IPS-18c (cell line): ENCODE measurements around the gene NUDT6.
"Not testable (repeated sequence)": the region's sequence is repeated elsewhere in the genome, so short reads cannot be mapped to it uniquely, and the experiment has no call there.

Experiments used
- H3K4me3 ChIP-seq: 2 replicates; pipeline ENCODE4 v1.7.0; 2013; ENCODE audit warnings: low read depth, mild to moderate bottlenecking, low read length, moderate library complexity; ENCODE audit not compliant: insufficient read depth
- H3K9me3 ChIP-seq: one replicate; pipeline ENCODE4 v1.6.1; 2013; ENCODE audit warnings: mild to moderate bottlenecking, low read length, moderate library complexity; ENCODE audit not compliant: control insufficient read depth, insufficient read depth

Gene NUDT6

DNA sequence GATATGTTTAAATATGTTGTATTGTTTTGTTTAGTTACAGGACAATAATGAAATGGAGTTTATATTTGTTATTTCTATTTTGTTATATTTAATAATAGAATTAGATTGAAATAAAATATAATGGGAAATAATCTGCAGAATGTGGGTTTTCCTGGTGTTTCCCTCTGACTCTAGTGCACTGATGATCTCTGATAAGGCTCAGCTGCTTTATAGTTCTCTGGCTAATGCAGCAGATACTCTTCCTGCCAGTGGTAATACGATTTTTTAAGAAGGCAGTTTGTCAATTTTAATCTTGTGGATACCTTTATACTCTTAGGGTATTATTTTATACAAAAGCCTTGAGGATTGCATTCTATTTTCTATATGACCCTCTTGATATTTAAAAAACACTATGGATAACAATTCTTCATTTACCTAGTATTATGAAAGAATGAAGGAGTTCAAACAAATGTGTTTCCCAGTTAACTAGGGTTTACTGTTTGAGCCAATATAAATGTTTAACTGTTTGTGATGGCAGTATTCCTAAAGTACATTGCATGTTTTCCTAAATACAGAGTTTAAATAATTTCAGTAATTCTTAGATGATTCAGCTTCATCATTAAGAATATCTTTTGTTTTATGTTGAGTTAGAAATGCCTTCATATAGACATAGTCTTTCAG, 26.9 kb downstream of the NUDT6 start:
- no peaks in the 10 kb centered on the region for H3K9me3 ChIP-seq
- H3K4me3 ChIP-seq, result no peak overlapping the region

DNA sequence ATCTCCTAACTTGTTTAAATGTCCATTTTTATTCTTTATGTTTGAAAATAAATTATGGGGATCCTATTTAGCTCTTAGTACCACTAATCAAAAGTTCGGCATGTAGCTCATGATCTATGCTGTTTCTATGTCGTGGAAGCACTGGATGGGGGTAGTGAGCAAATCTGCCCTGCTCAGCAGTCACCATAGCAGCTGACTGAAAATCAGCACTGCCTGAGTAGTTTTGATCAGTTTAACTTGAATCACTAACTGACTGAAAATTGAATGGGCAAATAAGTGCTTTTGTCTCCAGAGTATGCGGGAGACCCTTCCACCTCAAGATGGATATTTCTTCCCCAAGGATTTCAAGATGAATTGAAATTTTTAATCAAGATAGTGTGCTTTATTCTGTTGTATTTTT, 27.6 kb downstream of the NUDT6 start:
- no peaks in the 10 kb centered on the region for H3K9me3 ChIP-seq

DNA sequence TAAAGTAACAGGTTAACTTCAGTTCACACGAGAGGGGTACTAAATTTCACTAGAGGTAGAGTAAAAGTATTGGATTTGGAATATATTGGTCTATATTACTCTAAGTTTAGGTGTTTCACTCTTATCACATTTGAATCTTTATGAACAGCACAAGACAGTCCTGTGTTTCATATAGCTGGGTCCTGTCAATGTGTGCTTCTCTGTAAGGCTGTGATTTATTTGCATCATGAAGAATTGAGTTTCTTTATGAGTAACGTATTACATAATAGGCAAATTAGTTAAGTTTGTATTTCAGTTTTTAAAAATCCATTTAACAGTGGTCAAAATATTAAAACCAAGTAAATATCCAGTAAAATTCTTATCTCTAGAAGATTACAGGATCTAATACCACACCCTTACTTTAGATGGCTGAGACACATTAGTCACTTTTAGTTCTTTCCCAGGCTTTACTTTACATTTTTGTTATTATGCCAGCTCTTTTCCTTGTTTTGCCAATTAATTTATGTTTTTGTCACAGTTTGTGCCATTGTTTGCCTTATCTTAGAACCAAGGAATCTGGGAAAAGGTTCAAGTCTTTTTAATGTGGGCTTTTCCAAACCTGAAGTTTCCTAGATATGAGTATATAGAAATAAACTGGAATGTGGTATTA, 32.1 kb downstream of the NUDT6 start:
- H3K9me3 ChIP-seq, result no peaks in the 10 kb centered on the region
- no peak overlapping the region for H3K4me3 ChIP-seq

More for the DNA sequence above, 27.6 kb downstream of the NUDT6 start:
- H3K4me3 ChIP-seq, result no peak overlapping the region

- Histone ChIP-seq H3K9me3 (no peaks in the 10 kb centered on the region), H3K4me3 (no peak overlapping the region)
These were observed 32.7 kb downstream of the NUDT6 start for GRCh38 chr4:122889726-122890125.

DNA sequence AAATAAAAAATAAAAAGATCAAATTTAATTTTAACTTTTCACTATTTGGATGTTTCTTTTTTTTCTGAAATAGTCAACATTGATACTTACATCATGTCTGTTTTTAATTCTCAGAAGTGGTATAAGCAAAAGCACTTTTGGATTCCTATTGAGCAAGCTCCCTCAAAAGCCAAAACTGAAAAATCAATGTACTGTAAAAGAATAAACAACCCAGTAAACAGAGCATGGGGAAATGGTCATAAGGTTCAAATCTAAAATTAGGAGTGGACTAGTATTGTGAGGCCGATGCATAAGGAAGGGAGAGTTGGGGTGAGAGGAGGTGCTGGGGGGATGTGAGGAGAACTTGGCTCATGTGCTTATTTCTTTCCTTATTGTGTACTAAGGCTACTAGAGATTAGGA, 37.9 kb downstream of the NUDT6 start:
- H3K4me3 ChIP-seq, result no peak overlapping the region
- no peaks in the 10 kb centered on the region for H3K9me3 ChIP-seq

- H3K9me3 ChIP-seq, result no peaks in the 10 kb centered on the region
- no peak overlapping the region for H3K4me3 ChIP-seq
These were observed 39.3 kb downstream of the NUDT6 start for GRCh38 chr4:122882857-122883735.

DNA sequence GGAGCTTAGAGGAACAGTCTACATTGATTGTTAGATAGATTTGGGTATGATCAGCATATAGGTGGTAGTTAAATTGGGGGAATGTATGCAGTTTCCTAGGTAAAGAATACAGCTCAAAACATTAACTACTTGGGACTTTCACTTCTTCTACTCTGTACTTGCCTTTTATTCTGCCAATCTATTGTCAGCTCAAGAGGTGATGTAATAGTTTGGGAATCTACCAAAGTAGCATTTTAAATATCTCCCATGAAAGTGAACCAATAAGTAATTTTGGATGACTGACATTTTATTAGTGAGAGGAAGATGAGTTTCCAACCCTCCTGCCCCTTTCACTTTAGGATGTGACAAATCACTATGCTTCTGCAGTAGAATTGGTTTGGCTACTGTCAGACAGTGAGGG, 43.4 kb downstream of the NUDT6 start:
- Histone ChIP-seq H3K4me3 (no peak overlapping the region), H3K9me3 (no peaks in the 10 kb centered on the region)

DNA sequence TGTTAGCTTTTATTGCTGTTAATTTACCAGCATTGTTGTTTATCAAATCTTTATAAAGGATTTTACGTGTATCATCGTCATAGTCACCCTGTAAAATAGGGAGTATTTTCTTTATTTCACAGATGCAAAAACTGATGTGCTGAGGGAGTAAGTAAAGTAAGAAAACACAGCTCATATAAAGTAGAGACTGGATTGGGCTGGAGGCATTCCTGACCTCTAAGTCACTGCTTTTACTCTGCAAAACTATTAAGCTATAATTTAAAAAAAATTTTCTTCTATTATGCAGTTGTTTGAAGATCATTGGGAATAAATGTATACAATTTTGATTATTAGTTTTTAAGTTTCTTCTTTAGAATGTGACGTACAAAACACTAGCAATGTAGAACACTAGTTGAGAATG, 45.9 kb downstream of the NUDT6 start:
- H3K4me3 ChIP-seq, result no peak overlapping the region
- no peaks in the 10 kb centered on the region for H3K9me3 ChIP-seq

- H3K9me3 ChIP-seq, result no peaks in the 10 kb centered on the region
These were observed 46.4 kb downstream of the NUDT6 start for GRCh38 chr4:122875949-122876348.

DNA sequence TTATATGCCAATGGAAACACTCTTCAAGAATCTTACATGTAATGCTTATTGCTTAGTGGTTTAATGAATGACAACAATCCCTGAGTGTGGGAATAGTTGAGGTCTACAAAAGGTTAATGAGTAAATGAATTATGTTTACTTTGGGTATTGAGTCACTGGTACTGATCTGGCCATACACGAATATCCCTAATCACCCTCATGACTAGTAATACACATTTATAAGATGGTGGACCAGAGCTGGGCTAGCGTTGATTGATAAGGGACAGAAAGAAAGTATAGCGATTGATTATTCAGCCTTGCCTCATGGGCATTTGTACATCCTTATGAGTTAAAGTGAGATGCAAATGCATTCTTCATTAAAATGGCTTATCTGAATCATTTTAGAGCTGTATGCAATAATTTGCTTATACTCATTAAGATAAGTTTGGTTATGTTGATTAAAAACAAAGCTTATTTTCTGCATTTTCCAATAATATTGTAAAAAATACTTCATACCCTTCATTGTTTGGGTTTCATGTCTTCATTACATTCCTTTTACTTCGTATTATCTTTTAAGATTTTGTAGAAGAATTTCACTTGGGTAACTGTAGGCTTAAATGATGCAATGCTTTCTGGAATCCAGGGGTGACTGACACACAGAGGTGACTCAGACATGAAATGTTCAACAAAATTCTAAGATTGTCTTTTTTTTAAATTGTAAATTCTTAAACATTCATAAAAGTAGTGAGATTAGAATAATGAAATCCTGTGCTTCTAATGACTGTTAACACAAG, 48.4 kb downstream of the NUDT6 start:
- Histone ChIP-seq H3K4me3 (no peak overlapping the region), H3K9me3 (no peaks in the 10 kb centered on the region)

More at GRCh38 chr4:122875949-122876348, 46.4 kb downstream of the NUDT6 start:
- no peak overlapping the region for H3K4me3 ChIP-seq

GRCh38 chr4:122873146-122873545, 49.3 kb downstream of the NUDT6 start:
- Histone ChIP-seq H3K4me3 (no peak overlapping the region), H3K9me3 (no peaks in the 10 kb centered on the region)

DNA sequence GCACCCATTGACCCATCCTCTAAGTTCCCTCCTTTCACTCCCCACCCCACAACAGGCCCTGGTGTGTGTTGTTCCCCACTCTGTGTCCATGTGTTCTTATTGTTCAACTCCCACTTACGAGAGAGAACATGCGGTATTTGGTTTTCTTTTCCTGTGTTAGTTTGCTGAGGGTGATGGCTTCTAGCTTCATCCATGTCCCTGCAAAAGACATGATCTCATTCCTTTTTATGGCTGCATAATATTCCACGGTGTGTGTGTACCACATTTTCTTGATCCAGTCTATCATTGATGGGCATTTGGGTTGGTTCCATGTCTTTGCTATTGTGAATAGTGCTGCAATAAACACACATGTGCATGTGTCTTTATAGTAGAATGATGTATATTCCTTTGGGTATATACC, 54.2 kb downstream of the NUDT6 start:
- H3K4me3 ChIP-seq, result not testable (repeated sequence)

DNA sequence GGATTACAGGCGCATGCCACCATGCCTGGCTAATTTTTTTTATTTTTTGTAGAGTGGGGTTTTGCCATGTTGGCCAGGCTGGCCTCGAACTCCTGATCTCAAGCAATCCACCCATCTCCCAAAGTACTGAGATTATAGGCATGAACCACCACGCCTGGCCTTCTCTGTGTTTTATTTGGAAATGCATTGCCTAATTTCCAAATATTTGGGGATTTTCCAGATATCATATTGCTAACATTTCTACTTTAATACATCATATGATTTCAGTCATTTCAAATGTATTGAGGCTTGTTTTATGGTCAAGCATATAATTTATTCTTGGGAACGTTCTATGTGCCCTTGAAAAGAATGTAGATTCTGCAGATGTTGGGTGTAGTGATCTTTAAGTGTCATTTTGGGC, 57.0 kb downstream of the NUDT6 start:
- no peak overlapping the region for H3K4me3 ChIP-seq
- no peaks in the 10 kb centered on the region for H3K9me3 ChIP-seq

More for the DNA sequence above, 54.2 kb downstream of the NUDT6 start:
- not testable (repeated sequence) for H3K9me3 ChIP-seq

DNA sequence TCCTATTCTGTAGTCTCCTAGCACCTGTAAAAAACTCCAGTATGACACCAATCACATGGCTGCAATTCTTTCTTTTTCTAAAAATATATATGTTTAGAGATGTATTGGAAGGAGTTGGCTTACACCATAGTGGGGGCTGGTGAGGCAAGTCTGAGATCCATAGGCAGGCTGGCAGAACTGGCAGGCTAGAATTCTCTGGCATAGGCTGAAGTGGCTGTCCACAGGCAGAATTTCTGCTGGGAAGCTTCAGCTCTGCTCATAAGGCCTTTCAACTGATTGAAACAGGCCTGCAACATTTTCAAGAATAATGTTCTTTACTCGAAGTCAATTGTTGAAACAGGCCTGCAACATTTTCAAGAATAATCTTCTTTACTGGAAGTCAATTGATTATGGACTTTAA, 58.8 kb downstream of the NUDT6 start:
- no peak overlapping the region for H3K4me3 ChIP-seq
- no peaks in the 10 kb centered on the region for H3K9me3 ChIP-seq

GRCh38 chr4:122861172-122861943, 61.0 kb downstream of the NUDT6 start:
- H3K4me3 ChIP-seq, result no peak overlapping the region
- no peaks in the 10 kb centered on the region for H3K9me3 ChIP-seq

DNA sequence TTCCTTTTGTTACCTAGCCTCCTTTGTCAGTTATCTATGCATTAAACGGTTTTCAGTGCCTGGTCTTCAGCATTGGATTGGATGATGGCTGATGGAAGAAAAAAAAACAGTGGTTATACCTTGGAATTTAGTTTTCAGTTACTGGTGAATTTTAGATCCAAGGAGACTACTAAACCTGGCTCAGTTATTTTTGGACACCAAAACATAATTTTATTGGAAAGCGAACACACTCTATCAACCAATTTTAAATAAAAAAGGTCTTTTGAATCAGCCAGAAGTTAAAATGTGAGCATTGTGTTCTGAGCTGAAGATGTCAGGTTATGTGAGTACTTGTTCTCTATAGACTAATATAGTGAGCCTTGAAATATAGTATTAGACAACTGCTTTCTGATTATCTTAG, 63.7 kb downstream of the NUDT6 start:
- Histone ChIP-seq H3K4me3 (no peak overlapping the region), H3K9me3 (no peaks in the 10 kb centered on the region)

DNA sequence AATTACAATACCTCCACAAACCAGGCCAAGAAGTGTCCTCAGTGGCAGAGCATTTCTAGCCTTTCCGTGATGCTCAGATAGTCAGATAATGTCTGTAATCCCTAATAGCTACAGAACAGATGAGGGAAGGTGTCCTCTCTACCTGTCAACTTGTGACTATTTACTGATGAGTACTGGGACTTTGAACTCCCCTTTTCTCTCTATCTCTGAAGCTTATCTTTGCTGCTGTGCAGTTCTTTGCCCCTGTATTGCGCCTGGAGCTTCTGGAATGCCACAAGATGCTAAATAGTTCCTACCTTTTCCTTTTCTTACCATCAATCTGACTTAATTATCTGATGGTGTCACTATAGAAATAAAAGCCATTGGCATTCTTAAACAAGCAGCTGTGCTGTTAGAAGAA, 65.2 kb downstream of the NUDT6 start:
- H3K4me3 ChIP-seq, result no peak overlapping the region
- no peaks in the 10 kb centered on the region for H3K9me3 ChIP-seq
